Skeletal muscle satellite cell (primary cell): ENCODE measurements around the gene PANK4.
"Not testable (repeated sequence)": the region's sequence is repeated elsewhere in the genome, so short reads cannot be mapped to it uniquely, and the experiment has no call there.

Source experiments
- H3K27me3 ChIP-seq: 2 replicates; pipeline ENCODE4 v1.7.0; 2013; ENCODE audit warnings: low read length; ENCODE audit not compliant: control insufficient read depth, insufficient read depth
- H3K36me3 ChIP-seq: 2 replicates; pipeline ENCODE4 v1.7.0; 2013; ENCODE audit warnings: mild to moderate bottlenecking, control low read depth, low read length; ENCODE audit not compliant: insufficient read depth
- H3K4me1 ChIP-seq: 2 replicates; pipeline ENCODE4 v1.7.0; 2013; ENCODE audit warnings: low read length; ENCODE audit not compliant: control insufficient read depth, insufficient read depth
- H3K4me2 ChIP-seq: 2 replicates; pipeline ENCODE4 v1.7.0; 2013; ENCODE audit warnings: mild to moderate bottlenecking, low read length
- H3K4me3 ChIP-seq: 2 replicates; pipeline ENCODE4 v1.7.0; 2013; ENCODE audit warnings: low read length
- H3K9ac ChIP-seq: 2 replicates; pipeline ENCODE4 v1.7.0; 2013; ENCODE audit warnings: mild to moderate bottlenecking, low read depth, low read length, moderate library complexity
- H3K9me3 ChIP-seq: replicated peaks from 2 replicates; pipeline ENCODE4 v1.7.0; 2013; ENCODE audit warnings: mild to moderate bottlenecking, control low read depth, low read length

PANK4 gene

GRCh38 chr1:2459102-2459753 lies 67.2 kb downstream of the PANK4 start:
- H3K9me3 ChIP-seq, H3K9ac ChIP-seq: not testable (repeated sequence)
- peaks cover 16% of the 10 kb centered on the region for H3K4me1 ChIP-seq

GRCh38 chr1:2458687-2459086 lies 67.7 kb downstream of the PANK4 start:
- H3K9ac ChIP-seq: no peak overlapping the region
- no peaks in the 10 kb centered on the region for H3K9me3 ChIP-seq
- H3K4me2 ChIP-seq: no peak overlapping the region
- H3K36me3 ChIP-seq: no peaks in the 10 kb centered on the region
- H3K27me3 ChIP-seq: peaks cover 19% of the 10 kb centered on the region
- H3K4me1 ChIP-seq: peaks cover 16% of the 10 kb centered on the region
- no peak overlapping the region for H3K4me3 ChIP-seq

More at GRCh38 chr1:2459102-2459753, 67.2 kb downstream of the PANK4 start:
- not testable (repeated sequence) for H3K4me3 ChIP-seq, H3K36me3 ChIP-seq, H3K4me2 ChIP-seq
- H3K27me3 ChIP-seq: peaks cover 24% of the 10 kb centered on the region
